Neural cell (in vitro differentiated cells): ENCODE results near the gene LZTR1. TPM values are rescaled to one million over a fixed set of nuclear protein-coding genes. Genes with fewer than 3 reads are reported as not detected.

Experiments
- H2AFZ ChIP-seq: fragments of 200-600, 300-800 bp; sonication (generic), shearing (Covaris generic); 2 replicates; pipeline ENCODE4 v1.6.0; 2014; ENCODE audit warnings: low read depth, mild to moderate bottlenecking, antibody characterized with exemption, low read length, moderate library complexity
- H3F3A ChIP-seq: fragments of 200-600 bp; shearing (Covaris generic); 2 replicates; pipeline ENCODE4 v1.6.1; 2016; ENCODE audit warnings: mild to moderate bottlenecking, moderate library complexity, mixed read lengths, antibody characterized with exemption, low read length; ENCODE audit not compliant: insufficient read depth, poor library complexity, severe bottlenecking
- H3K27ac ChIP-seq: fragments of 200-600, 300-800 bp; sonication (generic), shearing (Covaris generic); 2 replicates; pipeline ENCODE4 v1.5.1; 2014; ENCODE audit warnings: mild to moderate bottlenecking, low read length, moderate library complexity
- H3K27me3 ChIP-seq: fragments of 300-800, 200-600 bp; sonication (generic), shearing (Covaris generic); 2 replicates; pipeline ENCODE4 v1.6.0; 2014; ENCODE audit warnings: mild to moderate bottlenecking, low read depth, low read length, moderate library complexity; ENCODE audit not compliant: insufficient read depth
- H3K36me3 ChIP-seq: fragments of 300-800, 200-600 bp; sonication (generic), shearing (Covaris generic); 2 replicates; pipeline ENCODE4 v1.5.1; 2014; ENCODE audit warnings: mild to moderate bottlenecking, antibody characterized with exemption, low read length, moderate library complexity; ENCODE audit not compliant: insufficient read depth
- H3K4me2 ChIP-seq: fragments of 300-800, 200-600 bp; sonication (generic), shearing (Covaris generic); 2 replicates; pipeline ENCODE4 v1.6.0; 2014; ENCODE audit warnings: mild to moderate bottlenecking, low read length
- H3K4me3 ChIP-seq: fragments of 300-800, 200-600 bp; sonication (generic), shearing (Covaris generic); 2 replicates; pipeline ENCODE4 v1.5.1; 2014; ENCODE audit warnings: mild to moderate bottlenecking, low read length, moderate library complexity
- H3K79me2 ChIP-seq: fragments of 200-600 bp; shearing (Covaris generic); replicated peaks from 2 replicates; pipeline ENCODE4 v1.6.0; 2014; ENCODE audit warnings: mild to moderate bottlenecking, low read length, moderate library complexity; ENCODE audit not compliant: insufficient read depth
- H3K9ac ChIP-seq: fragments of 300-800, 200-600 bp; sonication (generic), shearing (Covaris generic); 2 replicates; pipeline ENCODE4 v1.6.1; 2016; ENCODE audit warnings: mild to moderate bottlenecking, low read length, mixed read lengths
- H3K9me2 ChIP-seq: fragments of 200-600 bp; shearing (Covaris generic); 2 replicates; pipeline ENCODE4 v1.6.1; 2016; ENCODE audit warnings: mild to moderate bottlenecking, low read length, mixed read lengths; ENCODE audit not compliant: insufficient read depth
- H3K9me3 ChIP-seq: fragments of 200-600, 300-800 bp; sonication (generic), shearing (Covaris generic); 2 replicates; pipeline ENCODE4 v1.6.1; 2016; ENCODE audit warnings: mild to moderate bottlenecking, mixed run types, low read length, moderate library complexity, mixed read lengths
- H4K20me1 ChIP-seq: fragments of 200-600 bp; shearing (Covaris generic); 2 replicates; pipeline ENCODE4 v1.6.1; 2016; ENCODE audit warnings: mild to moderate bottlenecking, mixed run types; ENCODE audit not compliant: insufficient read depth
- EP300 ChIP-seq: fragments of 450-650 bp; conservative IDR thresholded peaks from 2 replicates; pipeline ENCODE4 v1.6.1; 2014; ENCODE audit warnings: antibody characterized with exemption, mild to moderate bottlenecking, moderate library complexity; ENCODE audit not compliant: poor library complexity, severe bottlenecking
- EZH2 ChIP-seq: fragments of 200-600, 300-800 bp; shearing (Covaris generic), sonication (generic); IDR thresholded peaks from 2 replicates; pipeline ENCODE4 v1.6.1; 2014; ENCODE audit warnings: antibody characterized with exemption, low read length, borderline replicate concordance, mild to moderate bottlenecking; ENCODE audit not compliant: insufficient read depth, poor library complexity, severe bottlenecking
- MXI1 ChIP-seq: fragments of 450-650 bp; conservative IDR thresholded peaks from 2 replicates; pipeline ENCODE4 v1.6.1; 2014; ENCODE audit warnings: antibody characterized with exemption, mild to moderate bottlenecking; ENCODE audit not compliant: poor library complexity, severe bottlenecking
- POLR2AphosphoS5 ChIP-seq: IDR thresholded peaks from 2 replicates; pipeline ENCODE4 v1.6.1; 2012
- RAD21 ChIP-seq: fragments of 450-650 bp; conservative IDR thresholded peaks from 2 replicates; pipeline ENCODE4 v1.6.1; 2014; ENCODE audit warnings: antibody characterized with exemption, mild to moderate bottlenecking, moderate library complexity
- SMC3 ChIP-seq: fragments of 450-650 bp; conservative IDR thresholded peaks from 2 replicates; pipeline ENCODE4 v1.6.1; 2014; ENCODE audit warnings: antibody characterized with exemption, mild to moderate bottlenecking, moderate library complexity; ENCODE audit not compliant: poor library complexity
- TAF1 ChIP-seq: IDR thresholded peaks from 2 replicates; pipeline ENCODE4 v1.6.1; 2012; ENCODE audit warnings: low read depth
- polyA plus RNA-seq: library from polyadenylated mRNA; depleted of rRNA; stranded (reverse); fragments of >200 nt; gene quantifications from 2 replicates; pipeline ENCODE4 v1.2.3, GENCODE V29; 2014
- TF ChIP-seq, protein P1 (sequence below): IDR thresholded peaks from 2 replicates; pipeline ENCODE4 v1.6.1; 2012; ENCODE audit warnings: borderline replicate concordance
- TF ChIP-seq, protein P2 (sequence below): fragments of 450-650 bp; IDR thresholded peaks from 2 replicates; pipeline ENCODE4 v1.5.1; 2014; ENCODE audit warnings: antibody characterized with exemption, mild to moderate bottlenecking, moderate library complexity; ENCODE audit not compliant: poor library complexity, severe bottlenecking

LZTR1 gene
- polyA plus RNA-seq, 1 donor from 2014 or later: 114 TPM

DNA sequence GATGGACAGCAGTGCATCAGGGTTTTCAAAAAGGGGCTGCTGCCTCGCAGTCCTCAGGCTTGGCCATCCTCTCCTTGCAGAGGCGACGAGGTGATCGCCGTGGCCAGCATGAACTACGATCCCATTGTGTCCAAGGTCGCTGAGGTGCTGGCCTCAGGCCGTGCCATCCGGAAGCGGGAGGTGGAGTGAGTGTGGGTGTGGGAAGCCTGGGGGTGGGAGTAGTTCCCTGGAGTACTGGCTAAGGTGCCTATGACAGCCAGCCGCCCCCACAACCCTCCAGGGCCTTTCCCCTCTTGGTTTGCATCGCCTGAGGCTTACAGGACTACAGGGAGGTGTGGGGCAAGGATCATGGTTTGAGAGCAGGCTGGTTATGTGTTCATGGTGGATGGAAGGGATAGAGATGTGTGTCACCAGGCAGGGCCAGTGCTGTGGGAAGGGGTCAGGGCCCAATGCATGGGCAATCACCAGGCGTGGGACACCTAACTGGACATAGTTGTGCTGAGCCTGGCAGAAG lies 2.1 kb upstream of the LZTR1 start:
- H3K4me2 ChIP-seq: no peak overlapping the region

DNA sequence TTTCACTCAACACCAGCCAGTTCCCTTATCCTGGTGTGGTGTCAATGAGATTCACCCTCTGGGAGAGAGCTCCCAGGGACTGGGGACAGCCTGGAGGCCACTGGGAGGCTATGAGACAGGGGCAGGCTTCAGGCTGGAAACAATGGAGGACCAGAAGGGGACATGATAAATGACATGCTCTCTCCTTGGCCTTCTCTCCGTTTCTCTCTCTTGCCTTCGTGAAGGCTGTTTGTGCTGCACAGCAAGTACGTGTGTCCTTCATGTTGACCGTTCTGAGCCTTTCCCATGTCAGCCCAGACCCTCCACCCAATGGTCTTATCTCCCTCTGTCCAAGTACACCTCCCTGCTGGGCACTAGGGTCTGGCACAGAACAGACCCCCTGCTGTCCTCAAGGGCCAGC lies 1.6 kb upstream of the LZTR1 start:
- no peak for TF ChIP-seq EP300
- no peak for TF ChIP-seq MXI1
- no peak for TF ChIP-seq POLR2AphosphoS5
- TF ChIP-seq, protein P1, sequence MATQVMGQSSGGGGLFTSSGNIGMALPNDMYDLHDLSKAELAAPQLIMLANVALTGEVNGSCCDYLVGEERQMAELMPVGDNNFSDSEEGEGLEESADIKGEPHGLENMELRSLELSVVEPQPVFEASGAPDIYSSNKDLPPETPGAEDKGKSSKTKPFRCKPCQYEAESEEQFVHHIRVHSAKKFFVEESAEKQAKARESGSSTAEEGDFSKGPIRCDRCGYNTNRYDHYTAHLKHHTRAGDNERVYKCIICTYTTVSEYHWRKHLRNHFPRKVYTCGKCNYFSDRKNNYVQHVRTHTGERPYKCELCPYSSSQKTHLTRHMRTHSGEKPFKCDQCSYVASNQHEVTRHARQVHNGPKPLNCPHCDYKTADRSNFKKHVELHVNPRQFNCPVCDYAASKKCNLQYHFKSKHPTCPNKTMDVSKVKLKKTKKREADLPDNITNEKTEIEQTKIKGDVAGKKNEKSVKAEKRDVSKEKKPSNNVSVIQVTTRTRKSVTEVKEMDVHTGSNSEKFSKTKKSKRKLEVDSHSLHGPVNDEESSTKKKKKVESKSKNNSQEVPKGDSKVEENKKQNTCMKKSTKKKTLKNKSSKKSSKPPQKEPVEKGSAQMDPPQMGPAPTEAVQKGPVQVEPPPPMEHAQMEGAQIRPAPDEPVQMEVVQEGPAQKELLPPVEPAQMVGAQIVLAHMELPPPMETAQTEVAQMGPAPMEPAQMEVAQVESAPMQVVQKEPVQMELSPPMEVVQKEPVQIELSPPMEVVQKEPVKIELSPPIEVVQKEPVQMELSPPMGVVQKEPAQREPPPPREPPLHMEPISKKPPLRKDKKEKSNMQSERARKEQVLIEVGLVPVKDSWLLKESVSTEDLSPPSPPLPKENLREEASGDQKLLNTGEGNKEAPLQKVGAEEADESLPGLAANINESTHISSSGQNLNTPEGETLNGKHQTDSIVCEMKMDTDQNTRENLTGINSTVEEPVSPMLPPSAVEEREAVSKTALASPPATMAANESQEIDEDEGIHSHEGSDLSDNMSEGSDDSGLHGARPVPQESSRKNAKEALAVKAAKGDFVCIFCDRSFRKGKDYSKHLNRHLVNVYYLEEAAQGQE: no peak
- TF ChIP-seq, protein P2, sequence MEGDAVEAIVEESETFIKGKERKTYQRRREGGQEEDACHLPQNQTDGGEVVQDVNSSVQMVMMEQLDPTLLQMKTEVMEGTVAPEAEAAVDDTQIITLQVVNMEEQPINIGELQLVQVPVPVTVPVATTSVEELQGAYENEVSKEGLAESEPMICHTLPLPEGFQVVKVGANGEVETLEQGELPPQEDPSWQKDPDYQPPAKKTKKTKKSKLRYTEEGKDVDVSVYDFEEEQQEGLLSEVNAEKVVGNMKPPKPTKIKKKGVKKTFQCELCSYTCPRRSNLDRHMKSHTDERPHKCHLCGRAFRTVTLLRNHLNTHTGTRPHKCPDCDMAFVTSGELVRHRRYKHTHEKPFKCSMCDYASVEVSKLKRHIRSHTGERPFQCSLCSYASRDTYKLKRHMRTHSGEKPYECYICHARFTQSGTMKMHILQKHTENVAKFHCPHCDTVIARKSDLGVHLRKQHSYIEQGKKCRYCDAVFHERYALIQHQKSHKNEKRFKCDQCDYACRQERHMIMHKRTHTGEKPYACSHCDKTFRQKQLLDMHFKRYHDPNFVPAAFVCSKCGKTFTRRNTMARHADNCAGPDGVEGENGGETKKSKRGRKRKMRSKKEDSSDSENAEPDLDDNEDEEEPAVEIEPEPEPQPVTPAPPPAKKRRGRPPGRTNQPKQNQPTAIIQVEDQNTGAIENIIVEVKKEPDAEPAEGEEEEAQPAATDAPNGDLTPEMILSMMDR: no peak
- TF ChIP-seq TAF1: no peak
- Histone ChIP-seq H3K36me3 (no peaks in the 10 kb centered on the region), H3K9me3 (no peaks in the 10 kb centered on the region), H3K4me2 (no peak overlapping the region), H3K27me3 (no peaks in the 10 kb centered on the region), H3K79me2 (no peaks in the 10 kb centered on the region), H3F3A (no peaks in the 10 kb centered on the region), H4K20me1 (no peaks in the 10 kb centered on the region), H3K4me3 (peak overlapping the region; percentile 98), H2AFZ (no peak overlapping the region), H3K27ac (no peak overlapping the region), H3K9me2 (no peaks in the 10 kb centered on the region), H3K9ac (no peak overlapping the region)

More for the DNA sequence above, 2.1 kb upstream of the LZTR1 start:
- no peak overlapping the region for H3K27ac ChIP-seq
- H3K9me3 ChIP-seq: no peaks in the 10 kb centered on the region
- no peaks in the 10 kb centered on the region for H3K36me3 ChIP-seq
- no peaks in the 10 kb centered on the region for H3K9me2 ChIP-seq
- no peaks in the 10 kb centered on the region for H3F3A ChIP-seq
- TF ChIP-seq, protein P1: no peak
- no peak for TF ChIP-seq EP300
- no peak for TF ChIP-seq TAF1
- TF ChIP-seq EZH2: no peak
- TF ChIP-seq MXI1: no peak
- no peak for TF ChIP-seq RAD21
- TF ChIP-seq SMC3: no peak
- no peak for TF ChIP-seq POLR2AphosphoS5
- H2AFZ ChIP-seq: no peak overlapping the region
- H3K27me3 ChIP-seq: no peaks in the 10 kb centered on the region
- H3K4me3 ChIP-seq: no peak overlapping the region
- H3K79me2 ChIP-seq: no peaks in the 10 kb centered on the region
- H4K20me1 ChIP-seq: no peaks in the 10 kb centered on the region
- no peak overlapping the region for H3K9ac ChIP-seq
